Stimulated activated CD4-positive, alpha-beta T cell treated with anti-CD3 and anti-CD28 coated beads, Interleukin-12 subunit alpha, Interleukin-12 subunit beta, amount 100 ng/mL, for 4 hours (primary cell): ENCODE measurements around the gene RSPH9.
"Not testable (repeated sequence)": the region's sequence is repeated elsewhere in the genome, so short reads cannot be mapped to it uniquely, and the experiment has no call there.

Experiments used
- DNase-seq: peaks from one replicate; pipeline ENCODE4 v3.0.0-alpha.2; 2020

Gene RSPH9

GRCh38 chr6:43689421-43689820 is 44.6 kb downstream of the RSPH9 start:
- DNase-seq, result no peak

GRCh38 chr6:43695215-43695966 is 50.6 kb downstream of the RSPH9 start:
- DNase-seq, result no peak

- no peak for DNase-seq
Measured at GRCh38 chr6:43695967-43696291, 51.1 kb downstream of the RSPH9 start.

- no peak for DNase-seq
Measured at GRCh38 chr6:43697421-43697820, 52.6 kb downstream of the RSPH9 start.

- no peak for DNase-seq
Measured at GRCh38 chr6:43698584-43699349, 53.9 kb downstream of the RSPH9 start.

- DNase-seq, result no peak
Measured at GRCh38 chr6:43699564-43700186, 54.8 kb downstream of the RSPH9 start.

GRCh38 chr6:43700939-43701560 is 56.2 kb downstream of the RSPH9 start:
- not testable (repeated sequence) for DNase-seq

GRCh38 chr6:43702171-43702533 is 57.3 kb downstream of the RSPH9 start:
- DNase-seq, result no peak

- no peak for DNase-seq
Measured at GRCh38 chr6:43702534-43703440, 58.0 kb downstream of the RSPH9 start.

GRCh38 chr6:43703512-43704429 is 58.9 kb downstream of the RSPH9 start:
- no peak for DNase-seq

- no peak for DNase-seq
Measured at GRCh38 chr6:43705996-43706395, 61.2 kb downstream of the RSPH9 start.

GRCh38 chr6:43706788-43707187 is 62.0 kb downstream of the RSPH9 start:
- no peak for DNase-seq

GRCh38 chr6:43707269-43707668 is 62.4 kb downstream of the RSPH9 start:
- no peak for DNase-seq

GRCh38 chr6:43707767-43708166 is 62.9 kb downstream of the RSPH9 start:
- DNase-seq, result no peak

GRCh38 chr6:43708860-43709653 is 64.2 kb downstream of the RSPH9 start:
- DNase-seq, result no peak

GRCh38 chr6:43709654-43710303 is 64.9 kb downstream of the RSPH9 start:
- DNase-seq, result no peak

- DNase-seq, result no peak
Measured at GRCh38 chr6:43710576-43710975, 65.7 kb downstream of the RSPH9 start.

- DNase-seq, result no peak
Measured at GRCh38 chr6:43712579-43712978, 67.7 kb downstream of the RSPH9 start.

- no peak for DNase-seq
Measured at GRCh38 chr6:43713643-43714310, 68.9 kb downstream of the RSPH9 start.
